ENCODE measurements around the gene HPCAL1.

- TF ChIP-seq POLR2A (IDR thresholded peaks at IDR 0.05; ENCODE audit: low read depth, low read length) (no peak), POLR2AphosphoS5 (IDR thresholded peaks at IDR 0.05; ENCODE audit: low read depth, low read length) (no peak), TAF1 (IDR thresholded peaks at IDR 0.05; ENCODE audit: low read depth, low read length) (no peak)
Measured at GRCh38 chr2:10332402-10333246, 29.9 kb downstream of the HPCAL1 start.

Data from GM12891 (cell line).